HUES64 (cell line): ENCODE data around the gene PRSS38.

Experiments
- H3K27ac ChIP-seq: 2 replicates; pipeline ENCODE4 v1.7.0; 2013; ENCODE audit warnings: low read depth, low read length, inconsistent platforms
- H3K27me3 ChIP-seq: 2 replicates; pipeline ENCODE4 v1.6.1; 2013; ENCODE audit warnings: mild to moderate bottlenecking, low read length; ENCODE audit not compliant: insufficient read depth
- H3K36me3 ChIP-seq: 2 replicates; pipeline ENCODE4 v1.6.1; 2013; ENCODE audit warnings: mild to moderate bottlenecking, low read length; ENCODE audit not compliant: insufficient read depth
- H3K4me1 ChIP-seq: 2 replicates; pipeline ENCODE4 v1.6.1; 2013; ENCODE audit warnings: mild to moderate bottlenecking, low read length, moderate library complexity; ENCODE audit not compliant: insufficient read depth
- H3K4me3 ChIP-seq: 2 replicates; pipeline ENCODE4 v1.5.1; 2013; ENCODE audit warnings: mild to moderate bottlenecking, low read length, moderate library complexity
- H3K9ac ChIP-seq: 2 replicates; pipeline ENCODE4 v1.6.1; 2013; ENCODE audit warnings: mild to moderate bottlenecking, low read depth, low read length
- H3K9me3 ChIP-seq: 2 replicates; pipeline ENCODE4 v1.6.1; 2013; ENCODE audit warnings: low read depth, low read length; ENCODE audit not compliant: insufficient read depth
- WGBS: fragments of 150-250, 120-280 bp; methylation state at CpG from one replicate; pipeline ENCODE4 v1.1.7; 2013; ENCODE audit warnings: missing lambda C conversion rate; 5-methylcytosine and 5-hydroxymethylcytosine counted together

PRSS38 gene

GRCh38 chr1:227796359-227796915, 19.0 kb upstream of the PRSS38 start:
- H3K9ac ChIP-seq: no peak overlapping the region
- H3K4me1 ChIP-seq: peaks cover 13% of the 10 kb centered on the region
- WGBS: 83% methylated on average over 5 of the region's 5 CpGs
- H3K9me3 ChIP-seq: no peaks in the 10 kb centered on the region
- no peaks in the 10 kb centered on the region for H3K36me3 ChIP-seq
- no peaks in the 10 kb centered on the region for H3K27me3 ChIP-seq
- H3K4me3 ChIP-seq: no peak overlapping the region
- no peak overlapping the region for H3K27ac ChIP-seq

- Histone ChIP-seq H3K36me3 (no peaks in the 10 kb centered on the region), H3K27ac (no peak overlapping the region), H3K27me3 (no peaks in the 10 kb centered on the region), H3K9ac (no peak overlapping the region), H3K4me1 (peaks cover 13% of the 10 kb centered on the region), H3K4me3 (no peak overlapping the region), H3K9me3 (no peaks in the 10 kb centered on the region)
- 77% methylated on average over 3 of the region's 3 CpGs for WGBS
Measured at GRCh38 chr1:227797144-227797543, 18.3 kb upstream of the PRSS38 start.

- 93% methylated on average over 2 of the region's 3 CpGs for WGBS
- H3K4me3 ChIP-seq: no peak overlapping the region
- no peaks in the 10 kb centered on the region for H3K27me3 ChIP-seq
- H3K9me3 ChIP-seq: no peaks in the 10 kb centered on the region
- H3K36me3 ChIP-seq: no peaks in the 10 kb centered on the region
- H3K9ac ChIP-seq: no peak overlapping the region
- no peak overlapping the region for H3K27ac ChIP-seq
- peaks cover 13% of the 10 kb centered on the region for H3K4me1 ChIP-seq
Measured at GRCh38 chr1:227797625-227798024, 17.9 kb upstream of the PRSS38 start.

GRCh38 chr1:227798078-227798802, 17.2 kb upstream of the PRSS38 start:
- Histone ChIP-seq H3K4me3 (no peak overlapping the region), H3K27ac (no peak overlapping the region), H3K27me3 (no peaks in the 10 kb centered on the region), H3K36me3 (no peaks in the 10 kb centered on the region), H3K4me1 (peaks cover 13% of the 10 kb centered on the region), H3K9ac (no peak overlapping the region), H3K9me3 (no peaks in the 10 kb centered on the region)
- WGBS: 90% methylated on average over 16 of the region's 16 CpGs

DNA sequence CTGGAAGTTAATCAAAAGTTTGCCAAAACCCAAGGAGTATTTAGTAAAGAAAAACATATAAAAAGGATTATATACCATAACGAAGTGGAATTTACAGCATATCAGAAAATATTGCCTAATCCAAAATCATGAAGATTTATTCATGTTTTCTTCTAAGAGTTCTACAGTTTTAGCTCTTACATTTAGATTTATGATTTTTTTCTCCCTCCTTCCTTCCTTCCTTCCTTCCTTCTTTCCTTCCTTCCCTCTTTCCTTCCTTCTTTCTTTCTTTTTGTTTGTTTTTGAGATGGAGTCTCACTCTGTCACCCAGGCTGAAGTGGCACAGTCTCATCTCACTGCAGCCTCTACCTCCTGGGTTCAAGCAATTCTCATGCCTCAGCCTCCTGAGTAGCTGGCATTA, 15.7 kb upstream of the PRSS38 start:
- Histone ChIP-seq H3K27me3 (no peaks in the 10 kb centered on the region), H3K4me1 (0 out of 2 replicates have a peak, but pooled peaks cover 1% of the 10 kb centered on the region), H3K27ac (no peak overlapping the region), H3K9ac (no peak overlapping the region), H3K36me3 (no peaks in the 10 kb centered on the region), H3K9me3 (no peaks in the 10 kb centered on the region), H3K4me3 (no peak overlapping the region)
- WGBS: no CpG with 5 or more reads among the region's 1 CpG

DNA sequence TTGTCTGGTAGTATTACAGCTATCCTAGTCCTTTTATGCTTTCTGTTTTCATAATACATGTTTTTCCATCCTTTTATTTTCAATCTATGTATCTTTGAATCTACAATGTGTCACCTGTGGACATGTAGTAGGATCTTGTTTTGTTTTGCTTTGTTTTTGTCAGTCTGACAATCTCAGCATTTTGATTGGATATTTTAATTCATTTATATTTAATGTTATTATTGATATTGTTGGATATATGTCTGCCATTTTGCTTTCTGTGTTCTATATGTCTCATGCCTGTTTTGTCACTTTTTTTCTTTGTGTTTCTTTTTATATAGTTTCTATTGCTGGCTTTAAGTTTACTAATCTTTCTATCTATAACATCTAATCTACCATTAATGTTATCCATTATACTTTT, 11.5 kb upstream of the PRSS38 start:
- Histone ChIP-seq H3K36me3 (no peaks in the 10 kb centered on the region), H3K9me3 (no peaks in the 10 kb centered on the region)

DNA sequence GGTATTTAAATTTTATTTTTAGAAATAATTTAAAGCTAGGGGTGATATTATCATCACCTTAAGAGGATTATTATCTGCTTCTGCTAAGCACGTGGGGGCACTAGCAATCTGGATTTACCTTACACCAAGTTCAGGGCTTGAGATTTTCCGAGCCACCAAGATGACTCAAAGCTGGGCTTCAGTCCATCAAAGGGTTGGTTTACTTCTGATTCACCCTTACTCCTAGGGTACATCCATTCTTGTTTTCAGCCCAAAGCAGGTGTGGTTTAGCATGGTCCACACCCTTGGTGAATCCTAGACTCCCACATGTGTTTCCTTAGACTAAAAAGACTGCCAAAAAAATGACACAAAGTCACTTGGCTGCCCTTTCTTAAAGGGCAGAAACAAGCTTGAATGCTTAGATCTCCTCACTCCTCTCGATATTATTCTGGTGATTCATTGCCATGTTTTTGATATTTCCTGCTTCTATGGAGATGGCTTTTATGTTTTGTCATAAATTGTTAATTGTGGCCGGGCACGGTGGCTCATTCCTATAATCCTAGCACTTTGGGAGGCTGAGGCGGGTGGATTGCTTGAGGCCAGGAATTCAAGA, 9.8 kb upstream of the PRSS38 start:
- 0 out of 2 replicates have a peak, but pooled peaks cover 3% of the 10 kb centered on the region for H3K9me3 ChIP-seq
- no peaks in the 10 kb centered on the region for H3K4me1 ChIP-seq
- H3K27me3 ChIP-seq: no peaks in the 10 kb centered on the region
- no peak overlapping the region for H3K4me3 ChIP-seq
- H3K9ac ChIP-seq: no peak overlapping the region
- WGBS: 90% methylated on average over 6 of the region's 6 CpGs
- no peaks in the 10 kb centered on the region for H3K36me3 ChIP-seq
- H3K27ac ChIP-seq: no peak overlapping the region

More for the DNA sequence above, 11.5 kb upstream of the PRSS38 start:
- no peak overlapping the region for H3K27ac ChIP-seq
- H3K4me1 ChIP-seq: no peaks in the 10 kb centered on the region
- H3K9ac ChIP-seq: no peak overlapping the region
- H3K27me3 ChIP-seq: no peaks in the 10 kb centered on the region
- no peak overlapping the region for H3K4me3 ChIP-seq

DNA sequence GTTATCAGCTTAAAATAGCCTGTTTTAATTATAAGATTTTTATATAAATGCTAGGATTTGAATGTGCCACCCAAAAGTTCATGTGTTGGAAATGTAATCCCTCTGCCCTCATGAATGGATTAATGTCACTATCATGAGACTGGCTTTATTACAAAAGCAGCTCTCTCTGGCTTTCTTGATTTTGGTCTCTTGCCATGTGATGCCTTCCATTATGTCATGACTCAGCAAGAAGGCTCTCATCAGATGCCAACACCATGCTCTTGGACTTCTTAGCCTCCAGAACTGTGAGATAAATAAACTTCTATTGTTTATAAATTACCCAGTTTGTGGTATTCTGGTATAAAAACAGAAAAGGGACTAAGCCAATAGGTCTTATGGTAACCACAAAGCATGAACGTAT, 6.9 kb upstream of the PRSS38 start:
- H3K27ac ChIP-seq: no peak overlapping the region
- H3K4me3 ChIP-seq: no peak overlapping the region
- peaks cover 17% of the 10 kb centered on the region for H3K9me3 ChIP-seq
- H3K9ac ChIP-seq: no peak overlapping the region
- 100% methylated on average over 1 of the region's 1 CpG for WGBS
- H3K4me1 ChIP-seq: no peaks in the 10 kb centered on the region
- H3K36me3 ChIP-seq: no peaks in the 10 kb centered on the region
- no peaks in the 10 kb centered on the region for H3K27me3 ChIP-seq

GRCh38 chr1:227809026-227809425, 6.4 kb upstream of the PRSS38 start:
- Histone ChIP-seq H3K27ac (no peak overlapping the region), H3K27me3 (no peaks in the 10 kb centered on the region), H3K9ac (no peak overlapping the region), H3K4me3 (no peak overlapping the region), H3K9me3 (peaks cover 22% of the 10 kb centered on the region), H3K36me3 (no peaks in the 10 kb centered on the region), H3K4me1 (no peaks in the 10 kb centered on the region)
- WGBS: no CpG with 5 or more reads among the region's 2 CpGs

DNA sequence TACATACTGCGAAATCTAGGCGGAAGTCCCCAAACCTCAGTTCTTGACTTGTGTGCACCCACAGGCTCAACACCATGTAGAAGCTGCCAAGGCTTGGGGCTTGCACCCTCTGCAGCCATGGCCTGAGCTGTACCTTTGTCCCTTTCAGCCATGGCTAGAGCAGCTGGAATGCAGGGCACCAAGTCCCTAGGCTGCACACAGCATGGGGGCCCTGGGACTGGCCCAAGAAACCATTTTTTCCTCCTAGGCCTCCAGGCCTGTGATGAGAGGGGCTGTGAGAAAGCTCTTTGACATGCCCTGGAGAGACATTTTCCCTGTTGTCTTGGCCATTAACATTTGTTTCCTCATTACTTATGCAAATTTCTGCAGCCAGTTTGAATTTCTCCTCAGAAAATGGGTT, 1.5 kb upstream of the PRSS38 start:
- H3K27ac ChIP-seq: no peak overlapping the region
- H3K27me3 ChIP-seq: no peaks in the 10 kb centered on the region
- no peak overlapping the region for H3K9ac ChIP-seq
- H3K4me1 ChIP-seq: no peaks in the 10 kb centered on the region
- 97% methylated on average over 2 of the region's 2 CpGs for WGBS
- H3K9me3 ChIP-seq: peaks cover 36% of the 10 kb centered on the region
- H3K36me3 ChIP-seq: no peaks in the 10 kb centered on the region
- H3K4me3 ChIP-seq: no peak overlapping the region

- 93% methylated on average over 16 of the region's 16 CpGs for WGBS
- Histone ChIP-seq H3K4me1 (no peaks in the 10 kb centered on the region), H3K9ac (no peak overlapping the region), H3K9me3 (peaks cover 31% of the 10 kb centered on the region), H3K27ac (no peak overlapping the region), H3K27me3 (no peaks in the 10 kb centered on the region), H3K4me3 (no peak overlapping the region), H3K36me3 (no peaks in the 10 kb centered on the region)
Measured at GRCh38 chr1:227816750-227817446, 1.4 kb downstream of the PRSS38 start.
